Stimulated activated CD4-positive, alpha-beta T cell treated with anti-CD3 and anti-CD28 coated beads, Interleukin-2, amount 100 ng/mL, for 24 hours (primary cell): Measurements from ENCODE around the gene PCDHB15.
"Not testable (repeated sequence)": the region's sequence is repeated elsewhere in the genome, so short reads cannot be mapped to it uniquely, and the experiment has no call there.

ENCODE experiments used
- DNase-seq, 2 donors: peaks; one replicate each; pipeline ENCODE4 v3.0.0-alpha.2; 2020

PCDHB15 gene

GRCh38 chr5:141245250-141245717 lies at the start of gene PCDHB15:
Gene PCDHB15, plus strand, starts transcription at chr5:141245395. Its CDS starts 184 bp downstream, at chr5:141245579.
- DNase-seq: peak; percentile 11 to 19

- no peak for DNase-seq
These were observed 48.8 kb upstream of the PCDHB15 start for GRCh38 chr5:141196363-141196762.

GRCh38 chr5:141199359-141200235 lies 45.6 kb upstream of the PCDHB15 start, which contains the start of gene PCDHB11:
Gene PCDHB11, plus strand, starts transcription at chr5:141199627. Its CDS starts 148 bp downstream, at chr5:141199775.
- DNase-seq: no peak

GRCh38 chr5:141201126-141201525 lies 44.1 kb upstream of the PCDHB15 start:
- not testable (repeated sequence) for DNase-seq

- DNase-seq: not testable (repeated sequence)
These were observed 43.5 kb upstream of the PCDHB15 start for GRCh38 chr5:141201646-141202045.

- no peak for DNase-seq
These were observed 36.7 kb upstream of the PCDHB15 start, which contains the start of gene PCDHB12 for GRCh38 chr5:141208478-141208877. Gene PCDHB12, plus strand, starts transcription at chr5:141208719. Its CDS starts 189 bp downstream, at chr5:141208908.

GRCh38 chr5:141210281-141210680 lies 34.9 kb upstream of the PCDHB15 start:
- not testable (repeated sequence) for DNase-seq

GRCh38 chr5:141210849-141211248 lies 34.3 kb upstream of the PCDHB15 start:
- DNase-seq: not testable (repeated sequence)

GRCh38 chr5:141213656-141214339 lies 31.4 kb upstream of the PCDHB15 start, which contains the start of gene PCDHB13:
Gene PCDHB13, plus strand, starts transcription at chr5:141213919. Its CDS starts 205 bp downstream, at chr5:141214124.
- DNase-seq: peak in 1 of 2 donors; percentile 28

- not testable (repeated sequence) for DNase-seq
These were observed 30.6 kb upstream of the PCDHB15 start for GRCh38 chr5:141214583-141214982.

GRCh38 chr5:141215504-141215903 lies 29.7 kb upstream of the PCDHB15 start:
- DNase-seq: not testable (repeated sequence)

GRCh38 chr5:141216035-141216434 lies 29.2 kb upstream of the PCDHB15 start:
- not testable (repeated sequence) for DNase-seq

- DNase-seq: no peak
These were observed 21.9 kb upstream of the PCDHB15 start, which contains the start of gene PCDHB14 for GRCh38 chr5:141223112-141223783. Gene PCDHB14, plus strand, starts transcription at chr5:141223343. Its CDS starts 163 bp downstream, at chr5:141223506.

GRCh38 chr5:141224844-141225243 lies 20.4 kb upstream of the PCDHB15 start:
- not testable (repeated sequence) for DNase-seq

GRCh38 chr5:141225421-141225820 lies 19.8 kb upstream of the PCDHB15 start:
- not testable (repeated sequence) for DNase-seq

- no peak for DNase-seq
These were observed 11.0 kb upstream of the PCDHB15 start for GRCh38 chr5:141234109-141234667.

- DNase-seq: not testable (repeated sequence)
These were observed 9.3 kb upstream of the PCDHB15 start for GRCh38 chr5:141235922-141236321.

- no peak for DNase-seq
These were observed 8.5 kb upstream of the PCDHB15 start for GRCh38 chr5:141236516-141237313.

- no peak for DNase-seq
These were observed 3.7 kb upstream of the PCDHB15 start for GRCh38 chr5:141241496-141241895.

GRCh38 chr5:141246971-141247370 lies 1.8 kb downstream of the PCDHB15 start:
- not testable (repeated sequence) for DNase-seq

GRCh38 chr5:141247434-141247833 lies 2.2 kb downstream of the PCDHB15 start:
- DNase-seq: not testable (repeated sequence)
